Endodermal cell (in vitro differentiated cells): Measurements from ENCODE around the gene CHAT. TPM values are rescaled to one million over a fixed set of nuclear protein-coding genes. Genes with fewer than 3 reads are reported as not detected.

Source experiments
- DNase-seq: peaks from one replicate; pipeline ENCODE4 v3.0.0-alpha.2; 2017
- H3K27ac ChIP-seq: 2 replicates; pipeline ENCODE4 v1.5.1; 2013; ENCODE audit warnings: mild to moderate bottlenecking, low read depth, low read length, moderate library complexity
- H3K27me3 ChIP-seq: 2 replicates; pipeline ENCODE4 v1.6.1; 2013; ENCODE audit warnings: mild to moderate bottlenecking, low read length, moderate library complexity; ENCODE audit not compliant: insufficient read depth, control insufficient read depth, poor library complexity, severe bottlenecking
- H3K36me3 ChIP-seq: 2 replicates; pipeline ENCODE4 v1.7.0; 2013; ENCODE audit warnings: mild to moderate bottlenecking, low read length, moderate library complexity; ENCODE audit not compliant: control insufficient read depth, insufficient read depth
- H3K4me1 ChIP-seq: one replicate; pipeline ENCODE4 v1.7.0; 2013; ENCODE audit warnings: low read length; ENCODE audit not compliant: control insufficient read depth, insufficient read depth
- H3K4me3 ChIP-seq: 2 replicates; pipeline ENCODE4 v1.5.1; 2013; ENCODE audit warnings: mild to moderate bottlenecking, low read length, moderate library complexity
- H3K9ac ChIP-seq: 2 replicates; pipeline ENCODE4 v1.6.1; 2013; ENCODE audit warnings: mild to moderate bottlenecking, low read length, moderate library complexity; ENCODE audit not compliant: poor library complexity, severe bottlenecking; ENCODE audit errors: extremely low read depth
- H3K9me3 ChIP-seq: 2 replicates; pipeline ENCODE4 v1.6.1; 2013; ENCODE audit warnings: mild to moderate bottlenecking, low read length, moderate library complexity; ENCODE audit not compliant: control insufficient read depth
- H3K27ac Mint-ChIP-seq: 2 replicates; pipeline ENCODE4 v1.8.0; 2020; ENCODE audit warnings: mixed read lengths
- H3K27me3 Mint-ChIP-seq: 2 replicates; pipeline ENCODE4 v1.8.0; 2021; ENCODE audit warnings: mild to moderate bottlenecking, mixed read lengths; ENCODE audit not compliant: insufficient read depth
- H3K36me3 Mint-ChIP-seq: 2 replicates; pipeline ENCODE4 v1.8.0; 2020; ENCODE audit warnings: low read depth, mixed read lengths
- H3K4me1 Mint-ChIP-seq: 2 replicates; pipeline ENCODE4 v1.8.0; 2020; ENCODE audit warnings: mixed read lengths
- H3K4me3 Mint-ChIP-seq: 2 replicates; pipeline ENCODE4 v1.8.0; 2020; ENCODE audit warnings: mild to moderate bottlenecking, moderate library complexity, mixed read lengths
- H3K9me3 Mint-ChIP-seq: 2 replicates; pipeline ENCODE4 v1.8.0; 2020; ENCODE audit warnings: mild to moderate bottlenecking, mixed read lengths
- WGBS, 2 experiments: methylation state at CpG; one replicate each; pipeline versions ENCODE4 v1.1.5 to v1.1.7; 2013; ENCODE audit warnings: missing lambda C conversion rate in 2 of 2, mixed read lengths in 1 of 2; ENCODE audit not compliant: insufficient coverage in 1 of 2, insufficient read length in 1 of 2; 5-methylcytosine and 5-hydroxymethylcytosine counted together
- total RNA-seq, 2 donors: library from RNA; stranded (reverse); fragmentation: NEBNext Ultra II Directional in 1 of 2; extraction: Animal tissue kit (Norgen Biotek cat#: 25700) in 1 of 2; gene quantifications; 2 replicates in 1 of 2; 3 replicates in 1 of 2; pipeline ENCODE4 v1.2.1, GENCODE V29; 2021
- TF ChIP-seq, protein P1 (sequence below): fragments of 200-600 bp; sonication (generic); conservative IDR thresholded peaks from 2 replicates; pipeline ENCODE4 v1.5.0; 2021; ENCODE audit warnings: antibody characterized with exemption, mild to moderate bottlenecking

The CHAT gene
- total RNA-seq, 2 donors from 2014 or later: not detected

DNA sequence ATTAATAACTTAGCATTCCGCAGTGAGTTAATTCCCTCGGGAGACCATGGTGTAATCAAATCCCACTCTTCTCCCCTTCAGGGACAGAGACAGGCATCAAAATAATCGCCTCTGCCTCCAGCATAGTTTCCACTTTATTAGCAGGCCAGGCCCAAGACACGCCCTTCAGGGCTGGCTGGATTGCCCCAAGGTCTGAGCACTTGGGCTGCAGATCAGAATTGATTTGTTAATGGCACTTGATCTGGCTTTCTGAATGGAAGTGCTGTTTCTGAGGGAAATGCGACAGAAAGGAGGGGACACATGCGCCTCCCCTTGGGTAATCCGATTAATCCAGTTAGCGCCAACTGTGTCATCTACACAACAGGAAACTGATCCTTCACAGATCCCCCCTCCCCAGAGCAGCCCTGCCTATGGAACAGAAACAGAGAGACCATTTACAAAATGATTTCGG is 15.6 kb downstream of the CHAT start:
- peaks cover 2% of the 10 kb centered on the region for H3K27me3 ChIP-seq
- H3K36me3 ChIP-seq: no peaks in the 10 kb centered on the region
- no peak overlapping the region for H3K4me3 ChIP-seq
- Mint-ChIP-seq H3K4me3 (no peak overlapping the region), H3K27ac (no peak overlapping the region), H3K27me3 (peaks cover 40% of the 10 kb centered on the region), H3K36me3 (no peaks in the 10 kb centered on the region), H3K9me3 (no peaks in the 10 kb centered on the region), H3K4me1 (no peaks in the 10 kb centered on the region)
- no peak for DNase-seq
- no peaks in the 10 kb centered on the region for H3K4me1 ChIP-seq
- H3K9ac ChIP-seq: no peak overlapping the region
- no peaks in the 10 kb centered on the region for H3K9me3 ChIP-seq
- TF ChIP-seq, protein P1, sequence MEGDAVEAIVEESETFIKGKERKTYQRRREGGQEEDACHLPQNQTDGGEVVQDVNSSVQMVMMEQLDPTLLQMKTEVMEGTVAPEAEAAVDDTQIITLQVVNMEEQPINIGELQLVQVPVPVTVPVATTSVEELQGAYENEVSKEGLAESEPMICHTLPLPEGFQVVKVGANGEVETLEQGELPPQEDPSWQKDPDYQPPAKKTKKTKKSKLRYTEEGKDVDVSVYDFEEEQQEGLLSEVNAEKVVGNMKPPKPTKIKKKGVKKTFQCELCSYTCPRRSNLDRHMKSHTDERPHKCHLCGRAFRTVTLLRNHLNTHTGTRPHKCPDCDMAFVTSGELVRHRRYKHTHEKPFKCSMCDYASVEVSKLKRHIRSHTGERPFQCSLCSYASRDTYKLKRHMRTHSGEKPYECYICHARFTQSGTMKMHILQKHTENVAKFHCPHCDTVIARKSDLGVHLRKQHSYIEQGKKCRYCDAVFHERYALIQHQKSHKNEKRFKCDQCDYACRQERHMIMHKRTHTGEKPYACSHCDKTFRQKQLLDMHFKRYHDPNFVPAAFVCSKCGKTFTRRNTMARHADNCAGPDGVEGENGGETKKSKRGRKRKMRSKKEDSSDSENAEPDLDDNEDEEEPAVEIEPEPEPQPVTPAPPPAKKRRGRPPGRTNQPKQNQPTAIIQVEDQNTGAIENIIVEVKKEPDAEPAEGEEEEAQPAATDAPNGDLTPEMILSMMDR: no peak
- no peak overlapping the region for H3K27ac ChIP-seq
- WGBS, 2 experiments: 85 to 98% methylated on average over 5 to 9 of the region's 9 CpGs

DNA sequence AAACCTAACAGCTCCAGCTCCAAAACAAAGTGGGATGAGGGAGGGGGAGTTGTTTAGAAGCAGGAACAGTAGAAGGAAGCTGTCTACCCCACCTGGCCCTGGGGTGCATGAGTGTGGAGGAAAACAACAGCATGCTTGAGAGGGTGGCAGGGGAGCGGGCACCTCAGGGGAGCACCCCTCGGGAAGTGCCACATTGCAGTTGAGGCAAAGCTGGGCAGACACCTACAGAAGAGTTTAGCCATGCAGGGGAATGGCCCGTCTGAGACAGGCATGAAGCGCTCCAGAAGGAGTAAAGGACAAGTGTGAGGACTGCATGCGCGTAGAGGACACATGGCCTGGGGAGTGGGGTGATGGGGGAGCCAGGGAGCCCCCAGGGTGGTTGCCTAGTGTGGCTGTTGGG is 18.1 kb downstream of the CHAT start:
- peaks cover 31% of the 10 kb centered on the region for H3K27me3 Mint-ChIP-seq
- Histone ChIP-seq H3K36me3 (no peaks in the 10 kb centered on the region), H3K27ac (no peak overlapping the region), H3K9me3 (no peaks in the 10 kb centered on the region), H3K4me1 (no peaks in the 10 kb centered on the region), H3K9ac (no peak overlapping the region), H3K4me3 (no peak overlapping the region), H3K27me3 (peaks cover 6% of the 10 kb centered on the region)
- H3K27ac Mint-ChIP-seq: no peak overlapping the region
- H3K4me1 Mint-ChIP-seq: no peaks in the 10 kb centered on the region
- 86 to 91% methylated on average over 6 of the region's 6 CpGs for WGBS, 2 experiments
- no peaks in the 10 kb centered on the region for H3K9me3 Mint-ChIP-seq
- TF ChIP-seq, protein P1: no peak
- no peak overlapping the region for H3K4me3 Mint-ChIP-seq
- DNase-seq: no peak
- no peaks in the 10 kb centered on the region for H3K36me3 Mint-ChIP-seq

DNA sequence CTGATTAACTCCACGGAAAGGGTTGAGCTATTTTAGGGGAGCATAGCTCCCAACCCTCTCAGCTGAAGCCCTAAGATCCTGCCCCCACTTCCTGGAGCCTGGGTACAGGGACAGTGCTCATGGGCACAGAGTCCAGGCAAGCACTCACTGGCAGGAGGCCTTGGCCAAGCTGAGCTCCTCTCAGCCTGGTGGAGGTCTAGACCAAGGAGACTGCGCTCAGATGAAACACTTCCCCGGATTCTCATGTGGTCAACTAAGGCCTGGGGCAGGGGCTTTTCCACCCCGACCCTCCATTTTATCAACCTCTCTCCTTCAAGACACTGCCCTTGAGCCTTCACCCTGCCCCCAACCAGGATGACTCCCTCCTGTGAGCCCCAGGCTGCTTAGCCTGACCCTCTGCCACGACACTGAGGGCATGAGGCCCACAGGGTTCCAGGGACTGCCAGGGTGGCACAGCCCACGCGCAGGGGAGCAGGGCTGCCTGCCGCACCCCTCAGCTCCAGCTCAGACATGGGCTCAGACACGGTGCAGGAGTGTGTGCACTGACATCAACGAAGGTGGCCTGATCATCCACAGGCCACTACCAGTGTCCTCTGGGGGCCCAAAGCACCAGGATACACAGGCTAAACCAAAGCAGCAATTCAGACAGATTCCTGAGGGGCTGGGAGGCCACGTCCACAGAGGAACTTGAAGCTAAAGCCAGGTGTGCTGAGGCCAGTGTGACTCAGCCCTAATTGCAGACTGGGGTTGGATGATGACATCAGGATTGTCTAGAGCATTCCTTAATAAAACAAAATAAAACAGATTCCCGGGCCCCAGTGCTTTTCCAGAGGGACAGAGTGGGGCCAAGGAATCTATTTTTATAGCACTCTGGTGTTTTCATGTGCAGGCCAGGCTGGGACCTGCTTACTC is 18.8 kb downstream of the CHAT start:
- no peak overlapping the region for H3K4me3 ChIP-seq
- H3K9ac ChIP-seq: no peak overlapping the region
- H3K9me3 ChIP-seq: no peaks in the 10 kb centered on the region
- no peak overlapping the region for H3K27ac ChIP-seq
- Mint-ChIP-seq H3K27me3 (peaks cover 33% of the 10 kb centered on the region), H3K4me3 (no peak overlapping the region), H3K36me3 (no peaks in the 10 kb centered on the region), H3K4me1 (no peaks in the 10 kb centered on the region), H3K9me3 (no peaks in the 10 kb centered on the region), H3K27ac (no peak overlapping the region)
- H3K27me3 ChIP-seq: peaks cover 10% of the 10 kb centered on the region
- H3K4me1 ChIP-seq: no peaks in the 10 kb centered on the region
- TF ChIP-seq, protein P1: no peak
- WGBS, 2 experiments: 68 to 75% methylated on average over 7 to 12 of the region's 12 CpGs
- no peak for DNase-seq
- no peaks in the 10 kb centered on the region for H3K36me3 ChIP-seq
